Measurements from ENCODE around the gene RIMBP2.

Gene RIMBP2

DNA sequence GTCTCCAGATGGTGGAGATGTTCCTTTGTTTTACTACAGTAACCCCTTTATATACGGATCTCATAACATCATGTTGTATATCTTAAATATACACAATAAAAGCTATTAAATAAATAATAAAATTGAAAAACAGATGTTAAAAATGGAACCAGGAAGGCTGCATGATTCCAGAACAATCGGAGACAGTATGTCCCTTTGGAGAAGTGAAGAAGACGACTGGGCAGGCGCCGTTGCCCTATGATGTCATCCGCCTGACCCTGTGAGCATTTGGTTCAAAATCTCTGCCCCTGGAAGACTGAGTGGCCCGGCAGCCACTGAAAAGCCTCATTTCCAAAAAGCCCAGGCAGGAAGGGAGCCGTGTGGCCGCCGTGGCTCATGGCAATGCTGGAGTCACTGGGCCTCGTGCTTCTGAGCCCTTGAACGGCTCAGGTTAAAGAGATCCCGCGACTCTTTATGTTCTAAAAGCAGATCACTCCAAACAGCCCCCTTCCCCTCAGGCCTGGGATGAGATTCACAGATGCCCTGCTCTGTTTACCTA, 30.8 kb downstream of the RIMBP2 start:
- Histone ChIP-seq H3K9ac (ENCODE audit: low read length) (no peak overlapping the region), H3K4me1 (ENCODE audit: control insufficient read depth, insufficient read depth, low read length) (no peaks in the 10 kb centered on the region), H3K36me3 (ENCODE audit: control insufficient read depth, insufficient read depth, low read length) (no peaks in the 10 kb centered on the region)

DNA sequence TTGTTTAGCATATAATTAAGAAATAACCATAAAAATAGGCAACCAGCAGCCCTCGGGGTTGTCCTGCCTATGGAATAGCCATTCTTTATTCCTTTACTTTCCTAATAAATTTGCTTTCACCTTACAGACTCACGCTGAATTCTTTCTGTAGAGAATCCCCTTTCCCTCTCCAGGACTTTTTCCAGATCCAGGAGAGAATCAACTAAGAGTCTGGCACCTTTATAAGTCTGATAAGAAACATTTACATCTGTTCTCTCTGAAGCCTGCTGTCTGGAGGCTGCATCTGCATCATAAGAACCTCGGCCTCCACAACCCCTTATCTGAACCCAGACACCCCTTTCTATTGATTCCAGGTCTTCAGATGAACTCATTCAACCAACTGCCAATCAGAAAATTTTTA, 32.3 kb downstream of the RIMBP2 start:
- no peaks in the 10 kb centered on the region for H3K27me3 ChIP-seq (ENCODE audit: control insufficient read depth, insufficient read depth, low read length)
- no peaks in the 10 kb centered on the region for H3K36me3 ChIP-seq (ENCODE audit: control insufficient read depth, insufficient read depth, low read length)
- no peak overlapping the region for H3K4me3 ChIP-seq (ENCODE audit: low read length)
- no peaks in the 10 kb centered on the region for H3K4me1 ChIP-seq (ENCODE audit: control insufficient read depth, insufficient read depth, low read length)
- H3K9ac ChIP-seq (ENCODE audit: low read length) = no peak overlapping the region
- H3K9me3 ChIP-seq (ENCODE audit: control insufficient read depth, low read length) = no peaks in the 10 kb centered on the region

More for the DNA sequence above, 30.8 kb downstream of the RIMBP2 start:
- Histone ChIP-seq H3K27me3 (ENCODE audit: control insufficient read depth, insufficient read depth, low read length) (no peaks in the 10 kb centered on the region), H3K9me3 (ENCODE audit: control insufficient read depth, low read length) (no peaks in the 10 kb centered on the region), H3K4me3 (ENCODE audit: low read length) (no peak overlapping the region)

DNA sequence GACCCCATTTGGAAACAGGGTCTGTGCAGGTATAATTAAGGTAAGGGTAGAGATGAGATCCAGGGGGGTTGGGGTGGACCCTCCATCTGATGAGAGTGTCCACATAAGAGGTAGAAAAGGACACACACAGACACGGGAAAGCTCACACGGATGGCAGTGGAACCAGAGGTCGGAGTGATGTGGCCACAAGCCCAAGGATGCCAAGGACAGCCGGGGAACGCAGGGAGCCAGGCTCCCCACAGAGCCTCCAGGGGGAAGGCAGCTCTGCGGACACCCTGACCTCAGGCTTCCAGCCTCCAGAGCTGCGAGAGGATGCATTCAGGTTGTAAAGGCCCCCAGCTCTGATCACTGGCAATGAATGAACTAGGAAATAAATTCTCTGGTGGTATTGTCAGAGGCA, 33.0 kb downstream of the RIMBP2 start:
- Histone ChIP-seq H3K4me1 (ENCODE audit: control insufficient read depth, insufficient read depth, low read length) (no peaks in the 10 kb centered on the region), H3K9ac (ENCODE audit: low read length) (no peak overlapping the region), H3K9me3 (ENCODE audit: control insufficient read depth, low read length) (no peaks in the 10 kb centered on the region), H3K27me3 (ENCODE audit: control insufficient read depth, insufficient read depth, low read length) (no peaks in the 10 kb centered on the region), H3K36me3 (ENCODE audit: control insufficient read depth, insufficient read depth, low read length) (no peaks in the 10 kb centered on the region), H3K4me3 (ENCODE audit: low read length) (no peak overlapping the region)

DNA sequence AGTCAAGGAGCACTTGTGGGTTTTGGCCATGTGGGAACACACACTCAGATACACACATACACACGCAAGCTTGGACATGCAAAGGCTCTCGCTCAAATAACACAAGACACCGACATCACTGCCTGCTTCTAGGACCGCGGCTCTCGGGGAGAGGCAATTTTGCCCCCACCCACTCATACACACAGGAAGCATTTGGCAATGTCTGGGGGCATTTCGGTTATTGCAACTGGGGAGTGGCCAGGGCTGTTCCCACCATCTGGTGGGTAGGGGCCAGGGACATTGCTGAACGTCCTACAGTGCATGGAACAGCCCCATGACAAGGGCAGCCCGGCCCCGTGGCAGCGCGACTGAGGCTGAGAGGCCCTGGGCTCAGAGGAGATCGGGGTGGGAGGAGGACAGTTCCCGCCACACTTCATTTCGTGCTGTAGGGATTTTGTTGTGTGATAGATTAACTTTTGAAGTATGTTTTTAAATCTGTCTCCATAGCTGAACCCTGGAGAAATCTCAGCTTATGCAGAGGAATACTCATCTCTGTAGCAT, 35.6 kb downstream of the RIMBP2 start:
- Histone ChIP-seq H3K9me3 (ENCODE audit: control insufficient read depth, low read length) (no peaks in the 10 kb centered on the region), H3K4me1 (ENCODE audit: control insufficient read depth, insufficient read depth, low read length) (no peaks in the 10 kb centered on the region), H3K27me3 (ENCODE audit: control insufficient read depth, insufficient read depth, low read length) (no peaks in the 10 kb centered on the region), H3K4me3 (ENCODE audit: low read length) (no peak overlapping the region), H3K36me3 (ENCODE audit: control insufficient read depth, insufficient read depth, low read length) (no peaks in the 10 kb centered on the region), H3K9ac (ENCODE audit: low read length) (no peak overlapping the region)

DNA sequence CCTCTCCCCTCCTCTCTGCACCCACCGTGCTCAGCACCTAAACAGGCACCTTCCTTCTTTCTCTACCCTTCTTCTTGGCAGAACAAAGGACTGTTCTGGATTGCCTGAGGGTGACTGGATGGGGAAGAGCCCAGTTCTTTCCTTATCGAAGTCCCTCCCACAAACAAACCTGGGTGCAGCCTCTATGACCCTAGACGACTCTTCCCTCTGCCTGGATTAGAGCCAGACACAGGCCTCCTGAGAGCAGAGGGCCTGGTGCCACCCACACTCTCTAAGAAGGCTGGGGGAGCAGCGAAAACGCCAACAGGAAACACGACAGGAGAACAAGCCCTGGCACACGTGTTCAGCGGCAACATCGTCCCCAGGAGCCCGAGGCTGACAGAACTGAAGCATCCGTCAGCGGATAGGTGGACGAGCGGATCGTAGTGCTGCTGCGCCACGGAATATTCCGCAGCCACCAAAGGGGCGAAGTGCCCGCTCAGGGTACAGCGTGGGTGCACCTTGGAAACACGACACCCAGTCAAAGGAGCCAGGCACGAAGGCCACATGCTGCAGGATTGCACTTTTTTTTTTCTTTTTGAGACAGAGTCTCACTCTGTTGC, 38.0 kb downstream of the RIMBP2 start:
- Histone ChIP-seq H3K9me3 (ENCODE audit: control insufficient read depth, low read length) (no peaks in the 10 kb centered on the region), H3K9ac (ENCODE audit: low read length) (no peak overlapping the region), H3K27me3 (ENCODE audit: control insufficient read depth, insufficient read depth, low read length) (no peaks in the 10 kb centered on the region), H3K4me3 (ENCODE audit: low read length) (no peak overlapping the region), H3K4me1 (ENCODE audit: control insufficient read depth, insufficient read depth, low read length) (no peaks in the 10 kb centered on the region), H3K36me3 (ENCODE audit: control insufficient read depth, insufficient read depth, low read length) (no peaks in the 10 kb centered on the region)

DNA sequence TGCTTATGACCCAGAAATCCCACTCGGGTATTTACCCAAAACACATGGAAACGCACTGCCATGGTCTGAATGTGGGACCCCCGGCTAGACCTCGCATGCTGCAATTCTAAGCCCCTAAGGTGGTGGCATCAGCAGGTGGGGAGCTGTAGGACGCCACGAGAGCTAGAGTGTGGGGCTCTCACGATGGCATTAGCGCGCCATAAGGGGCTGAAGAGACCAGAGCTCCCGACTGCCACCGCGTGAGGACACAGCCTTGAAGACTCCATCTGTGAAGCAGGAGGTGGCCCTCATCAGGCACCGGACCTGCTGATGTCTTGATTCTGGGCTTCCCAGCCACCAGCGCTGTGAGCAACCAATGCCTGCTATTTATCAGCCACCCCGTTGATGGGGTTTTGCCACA, 40.3 kb downstream of the RIMBP2 start:
- no peaks in the 10 kb centered on the region for H3K4me1 ChIP-seq (ENCODE audit: control insufficient read depth, insufficient read depth, low read length)
- H3K27me3 ChIP-seq (ENCODE audit: control insufficient read depth, insufficient read depth, low read length) = no peaks in the 10 kb centered on the region
- H3K9ac ChIP-seq (ENCODE audit: low read length) = no peak overlapping the region
- no peaks in the 10 kb centered on the region for H3K36me3 ChIP-seq (ENCODE audit: control insufficient read depth, insufficient read depth, low read length)
- H3K9me3 ChIP-seq (ENCODE audit: control insufficient read depth, low read length) = no peaks in the 10 kb centered on the region
- no peak overlapping the region for H3K4me3 ChIP-seq (ENCODE audit: low read length)

DNA sequence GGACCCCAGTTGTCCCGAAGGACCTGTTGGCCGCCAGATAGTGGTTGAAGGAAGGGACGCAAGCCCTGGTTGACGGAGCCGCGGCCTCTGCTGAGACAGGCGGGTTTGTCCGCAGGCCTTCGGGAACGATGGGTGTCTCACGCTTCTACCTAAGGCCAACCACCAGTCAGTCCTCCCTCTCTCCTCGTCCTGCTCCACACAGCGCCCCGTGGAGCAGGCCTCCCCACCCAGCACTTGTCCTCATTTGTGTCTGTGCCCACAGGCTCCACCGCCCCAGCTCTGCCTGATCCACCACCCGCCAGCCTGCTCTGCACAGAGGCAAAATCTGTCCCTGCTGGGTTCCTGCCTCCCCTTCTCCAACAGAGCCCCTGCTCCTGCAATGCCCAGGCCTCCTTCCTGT, 41.0 kb downstream of the RIMBP2 start:
- Histone ChIP-seq H3K9me3 (ENCODE audit: control insufficient read depth, low read length) (no peaks in the 10 kb centered on the region), H3K4me3 (ENCODE audit: low read length) (no peak overlapping the region), H3K27me3 (ENCODE audit: control insufficient read depth, insufficient read depth, low read length) (no peaks in the 10 kb centered on the region), H3K9ac (ENCODE audit: low read length) (no peak overlapping the region), H3K4me1 (ENCODE audit: control insufficient read depth, insufficient read depth, low read length) (no peaks in the 10 kb centered on the region), H3K36me3 (ENCODE audit: control insufficient read depth, insufficient read depth, low read length) (no peaks in the 10 kb centered on the region)

DNA sequence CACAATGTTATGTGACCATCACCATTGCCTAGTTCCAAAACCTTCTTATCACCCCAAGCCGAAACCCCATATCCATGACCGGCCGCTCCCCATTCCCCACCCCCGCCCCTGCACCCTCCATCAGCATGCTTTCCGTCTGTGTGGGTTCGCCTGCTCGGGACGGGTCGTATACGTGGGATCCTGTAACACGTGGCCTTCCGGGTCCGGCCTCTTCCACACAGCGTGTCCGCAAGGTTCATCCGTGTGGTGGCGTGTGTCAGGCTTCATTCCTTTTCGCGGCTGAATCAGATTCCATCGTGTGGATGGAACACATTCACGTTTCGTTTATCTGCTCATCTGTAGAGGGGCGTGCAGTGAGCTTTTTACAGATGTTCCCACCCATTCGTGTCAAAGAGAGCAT, 41.4 kb downstream of the RIMBP2 start:
- Histone ChIP-seq H3K27me3 (ENCODE audit: control insufficient read depth, insufficient read depth, low read length) (no peaks in the 10 kb centered on the region), H3K9ac (ENCODE audit: low read length) (no peak overlapping the region), H3K36me3 (ENCODE audit: control insufficient read depth, insufficient read depth, low read length) (no peaks in the 10 kb centered on the region), H3K9me3 (ENCODE audit: control insufficient read depth, low read length) (no peaks in the 10 kb centered on the region), H3K4me1 (ENCODE audit: control insufficient read depth, insufficient read depth, low read length) (no peaks in the 10 kb centered on the region), H3K4me3 (ENCODE audit: low read length) (no peak overlapping the region)

DNA sequence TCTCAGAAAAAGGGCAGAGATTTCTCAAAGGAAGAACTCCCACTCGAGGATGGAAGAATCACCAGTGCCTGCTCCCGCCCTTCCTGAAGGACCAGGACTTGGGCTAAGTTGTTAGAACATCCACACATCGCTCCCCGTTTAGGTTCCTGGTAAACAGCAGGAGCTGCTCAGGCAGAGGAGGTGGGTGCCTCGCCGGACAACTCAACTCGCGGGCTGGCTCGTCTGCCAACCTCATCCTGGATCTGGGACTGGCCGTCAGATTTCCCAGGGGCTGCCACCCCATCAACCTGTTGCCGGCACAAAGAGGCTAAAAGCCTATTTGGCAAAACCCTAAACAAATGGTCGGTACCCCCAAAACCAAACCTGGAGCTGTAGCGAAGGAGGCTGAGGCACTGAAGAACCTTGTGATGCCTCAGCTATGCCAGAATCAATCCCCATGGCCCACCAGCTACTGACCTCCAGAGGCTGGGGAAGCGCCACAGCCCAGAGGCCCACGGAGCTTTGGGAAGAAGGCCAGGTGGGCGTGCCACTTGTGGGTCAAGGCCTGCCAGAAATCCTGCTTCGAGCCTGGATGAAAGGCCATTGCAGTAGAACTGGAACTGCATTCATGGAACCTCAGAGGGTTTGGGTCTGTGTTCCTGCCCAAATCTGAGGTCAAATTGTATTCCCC, 42.9 kb downstream of the RIMBP2 start:
- H3K27me3 ChIP-seq (ENCODE audit: control insufficient read depth, insufficient read depth, low read length) = no peaks in the 10 kb centered on the region
- no peak overlapping the region for H3K4me3 ChIP-seq (ENCODE audit: low read length)
- no peaks in the 10 kb centered on the region for H3K36me3 ChIP-seq (ENCODE audit: control insufficient read depth, insufficient read depth, low read length)
- H3K9ac ChIP-seq (ENCODE audit: low read length) = no peak overlapping the region
- no peaks in the 10 kb centered on the region for H3K4me1 ChIP-seq (ENCODE audit: control insufficient read depth, insufficient read depth, low read length)
- H3K9me3 ChIP-seq (ENCODE audit: control insufficient read depth, low read length) = no peaks in the 10 kb centered on the region

DNA sequence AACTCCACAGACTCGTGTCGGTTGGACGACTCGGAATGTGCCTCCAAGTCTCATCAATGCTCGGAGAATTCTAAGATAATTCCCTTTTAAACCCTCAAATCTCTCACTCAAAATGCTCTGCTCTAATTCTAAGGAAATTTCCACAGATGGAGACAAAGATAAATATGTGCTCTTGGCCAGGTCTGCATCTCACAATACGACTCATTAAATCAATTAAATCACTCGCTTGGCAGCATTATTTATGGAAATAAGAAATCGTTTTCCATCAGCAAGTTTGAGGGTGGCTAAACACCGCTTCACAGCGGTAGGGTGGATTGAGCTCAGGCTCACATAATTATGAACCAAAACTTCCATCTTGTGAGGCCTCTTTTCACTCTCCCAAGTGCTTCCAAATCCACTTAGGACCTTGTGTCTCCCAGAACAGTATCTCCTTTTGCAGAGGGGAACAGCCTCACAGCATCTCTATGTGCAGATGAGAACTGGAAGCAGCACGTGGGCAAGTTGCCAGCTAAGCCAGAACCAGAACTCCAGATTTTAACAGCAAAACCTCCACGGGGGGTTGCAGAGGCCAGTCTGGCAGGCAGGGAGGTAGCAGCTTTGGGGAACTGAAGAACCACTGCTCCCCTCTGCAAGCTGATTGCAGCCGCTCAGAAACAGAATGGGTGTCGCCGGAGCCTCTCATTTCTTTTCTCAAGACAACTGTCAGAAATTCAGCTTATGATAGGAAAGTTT, 43.8 kb downstream of the RIMBP2 start:
- Histone ChIP-seq H3K9ac (ENCODE audit: low read length) (no peak overlapping the region), H3K27me3 (ENCODE audit: control insufficient read depth, insufficient read depth, low read length) (no peaks in the 10 kb centered on the region), H3K9me3 (ENCODE audit: control insufficient read depth, low read length) (no peaks in the 10 kb centered on the region), H3K4me1 (ENCODE audit: control insufficient read depth, insufficient read depth, low read length) (no peaks in the 10 kb centered on the region), H3K4me3 (ENCODE audit: low read length) (no peak overlapping the region), H3K36me3 (ENCODE audit: control insufficient read depth, insufficient read depth, low read length) (no peaks in the 10 kb centered on the region)

DNA sequence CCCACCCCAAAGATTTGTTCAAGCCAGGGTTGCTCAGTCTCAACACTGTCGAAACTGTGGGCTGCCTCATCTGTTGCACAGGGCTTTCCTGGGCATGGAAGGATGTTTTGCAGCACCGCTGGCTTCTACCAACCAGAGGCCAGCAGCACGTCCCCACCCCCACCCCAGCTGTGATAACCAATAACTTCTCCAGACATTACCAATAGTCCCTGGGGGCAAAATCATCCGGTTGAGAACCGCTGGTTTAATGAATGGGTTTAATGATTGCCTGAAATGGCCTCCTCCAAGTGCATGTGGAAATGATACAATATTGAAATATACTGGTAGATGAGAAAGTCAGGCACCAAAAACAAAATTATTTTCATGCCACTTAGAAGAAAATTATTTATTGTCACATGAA, 44.5 kb downstream of the RIMBP2 start:
- no peak overlapping the region for H3K4me3 ChIP-seq (ENCODE audit: low read length)
- no peaks in the 10 kb centered on the region for H3K27me3 ChIP-seq (ENCODE audit: control insufficient read depth, insufficient read depth, low read length)
- no peak overlapping the region for H3K9ac ChIP-seq (ENCODE audit: low read length)
- H3K36me3 ChIP-seq (ENCODE audit: control insufficient read depth, insufficient read depth, low read length) = no peaks in the 10 kb centered on the region
- H3K9me3 ChIP-seq (ENCODE audit: control insufficient read depth, low read length) = no peaks in the 10 kb centered on the region
- H3K4me1 ChIP-seq (ENCODE audit: control insufficient read depth, insufficient read depth, low read length) = no peaks in the 10 kb centered on the region

DNA sequence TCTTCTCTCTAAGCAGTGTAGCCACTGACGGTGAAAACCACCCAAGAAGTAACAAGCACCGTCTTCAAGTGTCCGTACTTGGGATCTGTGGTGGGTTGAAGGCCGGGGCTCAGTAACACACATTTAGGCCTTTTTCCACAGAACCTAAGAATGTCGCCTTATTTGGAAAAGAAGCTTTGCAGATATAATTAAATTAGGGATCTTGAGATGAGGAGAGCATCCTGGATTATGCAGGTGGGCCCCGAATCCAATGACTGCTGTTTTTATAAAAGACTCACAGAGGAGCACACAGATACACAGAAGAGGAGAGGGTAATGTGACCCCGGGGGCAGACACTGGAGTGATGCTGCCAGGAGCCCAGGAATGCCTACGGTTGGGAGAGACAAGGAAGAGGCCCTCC, 46.3 kb downstream of the RIMBP2 start:
- Histone ChIP-seq H3K4me1 (ENCODE audit: control insufficient read depth, insufficient read depth, low read length) (no peaks in the 10 kb centered on the region), H3K27me3 (ENCODE audit: control insufficient read depth, insufficient read depth, low read length) (no peaks in the 10 kb centered on the region), H3K9ac (ENCODE audit: low read length) (no peak overlapping the region), H3K36me3 (ENCODE audit: control insufficient read depth, insufficient read depth, low read length) (no peaks in the 10 kb centered on the region), H3K9me3 (ENCODE audit: control insufficient read depth, low read length) (no peaks in the 10 kb centered on the region), H3K4me3 (ENCODE audit: low read length) (no peak overlapping the region)

Data from mucosa of stomach (tissue), 1 donor.